Retina (tissue), 1 donor: ENCODE results near the gene TMEM132C.
"Not testable (repeated sequence)": the region's sequence is repeated elsewhere in the genome, so short reads cannot be mapped to it uniquely, and the experiment has no call there.

Experiments
- DNase-seq: peaks from one replicate; pipeline ENCODE4 v3.0.0-alpha.2; 2016

The TMEM132C gene

DNA sequence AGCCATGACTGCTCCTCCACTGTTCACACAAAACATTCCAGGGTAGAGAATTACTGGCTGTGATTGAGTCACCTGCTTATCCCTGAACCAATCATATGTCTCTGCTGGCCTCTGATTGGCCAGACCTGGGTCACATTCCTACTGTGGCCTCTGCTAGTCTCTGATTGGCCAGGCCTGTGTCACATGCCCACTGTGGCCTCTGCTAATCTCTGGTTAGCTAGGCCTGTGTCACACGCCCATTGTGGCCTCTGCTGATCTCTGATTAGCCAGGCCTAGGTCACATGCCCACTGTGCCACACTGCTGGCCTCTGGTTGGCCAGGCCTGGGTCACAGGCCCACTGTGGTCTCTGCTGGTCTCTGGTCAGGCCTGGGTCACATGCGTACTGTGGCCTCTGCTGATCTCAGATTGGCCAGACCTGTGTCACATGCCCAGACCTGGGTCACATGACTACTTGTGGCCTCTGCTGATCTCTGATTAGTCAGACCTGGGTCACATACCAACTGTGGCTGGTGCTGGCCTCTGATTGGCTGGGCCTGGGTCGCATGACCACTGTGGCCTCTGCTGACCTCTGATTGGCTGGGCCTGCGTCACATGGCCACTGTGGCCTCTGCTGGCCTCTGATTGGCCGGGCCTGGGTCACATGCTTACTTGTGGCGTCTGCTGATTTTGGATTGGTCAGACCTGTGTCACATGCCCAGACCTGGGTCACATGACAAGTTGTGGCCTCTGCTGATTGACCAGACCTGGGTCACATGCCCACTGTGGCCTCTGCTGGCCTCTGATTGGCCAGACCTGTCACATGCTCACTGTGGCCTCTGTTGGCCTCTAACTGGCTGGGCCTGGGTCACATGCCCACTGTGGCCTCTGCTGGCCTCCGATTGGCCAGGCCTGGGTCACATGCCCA is 305.2 kb downstream of the TMEM132C start:
- no peak for DNase-seq

DNA sequence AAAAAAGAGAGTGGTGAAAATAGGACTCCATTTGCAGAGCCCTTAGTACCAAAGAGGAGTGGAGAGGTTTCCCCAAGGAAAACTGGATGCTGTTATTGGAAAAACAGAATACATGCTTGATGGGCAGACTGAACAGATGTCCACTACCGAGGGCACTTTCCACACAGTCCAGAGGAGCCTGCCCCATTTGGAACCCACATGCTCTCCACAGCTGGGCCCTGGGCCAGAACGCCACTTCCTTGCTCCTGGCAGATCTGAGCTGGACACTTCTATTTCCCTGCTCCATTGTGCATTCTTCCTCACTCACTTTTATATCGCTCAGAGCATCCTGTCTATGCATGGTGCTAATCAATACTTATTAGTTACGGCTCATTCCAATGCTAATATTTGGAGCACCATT is 306.9 kb downstream of the TMEM132C start:
- DNase-seq: peak; percentile 53

DNA sequence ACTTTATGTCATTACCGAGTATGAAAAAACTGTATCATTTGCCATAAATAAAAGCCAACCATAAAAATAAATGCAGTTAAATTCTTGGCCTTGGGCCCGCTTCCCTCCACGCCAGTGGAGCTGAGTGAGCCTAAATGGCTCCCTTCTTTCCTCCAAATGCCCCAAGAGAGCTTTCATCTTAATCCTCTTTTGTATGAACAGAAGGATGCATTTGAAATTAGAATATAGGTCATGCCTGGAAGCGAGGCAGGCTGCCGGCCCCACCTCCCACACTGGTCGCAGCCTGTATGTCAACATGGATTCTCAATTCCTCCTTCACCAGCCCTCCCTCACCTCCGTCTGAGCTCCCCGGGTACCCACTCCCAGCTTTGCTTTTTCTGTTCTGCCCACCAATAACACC is 311.1 kb downstream of the TMEM132C start:
- peak; percentile 38 for DNase-seq

DNA sequence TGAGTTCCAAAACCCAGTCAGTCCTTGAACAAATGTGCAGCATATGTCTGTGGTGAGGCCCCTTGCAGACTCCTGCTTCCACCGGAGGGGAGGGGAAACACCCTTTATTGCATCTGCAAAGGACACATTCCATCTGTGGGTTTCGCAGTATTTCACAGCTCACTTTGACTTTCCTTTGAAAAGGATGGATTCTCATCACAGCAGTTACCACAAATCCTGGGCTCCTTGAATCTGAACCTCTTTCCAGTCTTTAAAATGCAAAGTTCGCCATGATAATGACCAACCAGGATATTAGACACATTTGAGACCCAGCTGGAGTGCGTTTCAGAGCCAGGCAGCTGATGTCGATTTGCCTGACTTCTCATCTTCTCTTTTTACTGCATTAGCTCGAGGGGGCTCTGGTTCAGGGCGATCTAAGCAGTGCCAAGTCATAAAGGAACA is 314.4 kb downstream of the TMEM132C start:
- no peak for DNase-seq

DNA sequence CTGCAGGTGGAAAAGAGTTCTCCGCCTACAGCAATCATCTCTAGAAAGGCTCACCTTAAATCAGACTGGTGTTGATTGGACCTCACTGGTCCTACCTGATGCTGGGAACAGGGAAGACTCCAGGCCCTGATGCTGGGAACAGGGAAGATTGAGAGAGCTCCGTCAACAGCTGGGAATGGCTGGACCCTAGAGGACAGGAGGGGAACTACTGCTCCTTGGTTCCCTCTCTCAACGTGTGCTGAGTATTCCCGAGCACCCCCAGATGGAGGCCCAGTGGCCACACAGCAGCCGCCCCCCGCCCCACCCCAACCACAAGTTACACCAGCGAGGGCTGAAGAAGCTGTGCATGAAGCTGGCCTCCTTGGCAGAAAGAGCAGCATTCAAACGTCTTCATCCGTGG is 316.5 kb downstream of the TMEM132C start:
- DNase-seq: no peak

DNA sequence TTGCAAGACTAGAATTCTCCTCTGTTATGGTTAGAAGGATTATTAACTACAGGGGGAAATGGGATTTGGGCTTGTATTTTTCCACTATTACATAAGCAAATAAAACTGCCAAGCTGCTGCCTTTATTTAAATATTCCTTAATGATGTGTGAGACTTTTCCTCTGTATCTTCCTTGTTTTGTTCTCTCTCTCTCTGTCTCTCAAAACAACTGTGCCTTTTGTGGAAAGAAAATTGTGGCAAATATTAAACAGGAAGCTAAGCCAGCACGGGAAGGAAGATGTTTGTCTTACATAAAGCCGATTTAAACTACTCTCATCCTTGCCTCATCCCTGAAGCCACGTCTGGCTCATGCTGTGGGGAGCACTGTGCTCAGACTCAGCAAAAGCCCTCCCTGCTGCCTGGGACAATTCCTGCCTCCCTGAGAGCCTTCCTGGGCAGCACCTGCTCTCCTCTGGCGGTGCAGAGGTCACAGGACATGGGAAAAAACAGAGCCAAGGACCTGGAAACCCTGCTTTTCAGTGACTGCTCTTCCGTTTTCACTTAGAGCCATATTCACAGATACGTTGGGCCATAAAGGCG is 319.6 kb downstream of the TMEM132C start:
- no peak for DNase-seq

DNA sequence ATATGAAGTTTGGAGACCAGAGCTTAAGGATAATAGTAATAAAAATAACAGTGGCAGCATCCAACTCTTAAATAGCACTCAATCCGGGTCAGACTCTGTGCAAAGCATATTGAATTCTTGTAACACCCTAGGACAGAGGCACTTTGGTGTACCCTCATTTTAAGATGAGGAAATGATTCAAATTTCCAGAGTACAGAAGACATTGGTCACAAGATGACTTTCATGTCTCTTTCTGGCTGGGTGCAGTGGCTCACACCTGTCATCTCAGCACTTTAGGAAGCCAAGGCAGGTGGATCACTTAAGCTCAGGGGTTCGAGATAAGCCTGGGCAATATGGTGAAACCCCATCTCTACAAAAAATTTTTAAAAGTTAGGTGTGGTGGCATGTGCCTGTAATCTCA is 320.9 kb downstream of the TMEM132C start:
- DNase-seq: no peak

DNA sequence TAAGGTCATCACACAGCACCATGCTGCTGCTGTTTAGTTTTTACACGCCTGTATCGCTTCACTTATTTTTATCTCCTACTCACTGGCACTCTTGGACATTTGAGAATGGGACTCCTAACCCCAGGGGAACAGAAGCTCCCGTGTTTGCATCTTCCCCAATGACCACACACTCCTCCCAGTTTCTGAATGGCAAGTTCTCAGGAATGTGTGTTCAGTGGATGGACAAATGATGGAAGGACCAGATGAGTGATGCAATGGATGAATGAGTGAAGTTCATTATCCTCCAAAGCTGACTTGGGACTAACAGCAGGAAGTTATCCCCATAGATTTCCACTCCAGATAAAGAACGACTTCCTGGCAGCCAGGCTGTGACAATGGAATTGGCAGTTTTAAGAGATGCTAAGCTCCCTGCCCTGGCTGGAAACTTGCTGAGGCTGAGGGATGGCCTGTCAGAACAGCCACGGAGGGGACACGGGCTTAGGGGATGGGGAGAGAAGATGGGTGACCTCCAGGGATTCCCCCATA is 325.3 kb downstream of the TMEM132C start:
- DNase-seq: no peak

DNA sequence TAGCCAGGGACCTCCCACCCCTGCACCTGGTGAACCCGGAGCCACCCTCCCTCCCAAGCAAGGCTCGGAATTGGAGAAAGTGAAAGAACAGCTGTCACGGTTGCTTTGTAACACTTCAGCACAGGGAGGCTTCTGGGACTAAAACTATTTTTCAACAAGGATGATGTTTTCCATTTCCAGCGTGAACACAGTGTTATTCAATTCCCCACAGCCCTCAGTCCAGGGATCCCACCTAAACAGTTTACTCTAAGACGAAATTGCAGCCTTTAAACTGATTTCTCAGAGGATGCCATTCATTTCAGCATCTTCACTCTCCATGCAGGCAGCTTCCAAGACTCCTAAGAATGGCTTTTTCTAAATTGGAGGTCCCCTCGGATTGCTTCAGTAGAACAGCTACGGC is 327.6 kb downstream of the TMEM132C start:
- DNase-seq: no peak

DNA sequence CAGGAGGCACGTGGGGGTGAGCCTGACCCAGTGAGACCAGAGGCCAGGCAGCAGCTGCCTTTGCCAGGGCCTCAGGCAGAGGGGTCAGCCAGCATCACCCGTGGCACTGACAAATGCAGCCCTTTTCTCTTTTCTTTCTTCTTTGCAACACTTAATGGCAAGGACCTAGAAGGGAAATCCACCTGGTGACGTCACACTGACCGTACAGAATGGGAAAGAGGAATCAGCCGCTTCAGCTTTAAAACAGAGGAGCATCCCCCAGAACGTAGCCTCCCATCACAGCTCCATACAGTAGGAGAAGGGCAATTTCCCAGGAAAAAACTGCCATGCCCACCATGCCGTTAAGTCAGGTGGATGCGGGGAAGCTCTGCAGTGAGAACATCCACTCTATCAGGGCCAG is 328.6 kb downstream of the TMEM132C start:
- DNase-seq: no peak

DNA sequence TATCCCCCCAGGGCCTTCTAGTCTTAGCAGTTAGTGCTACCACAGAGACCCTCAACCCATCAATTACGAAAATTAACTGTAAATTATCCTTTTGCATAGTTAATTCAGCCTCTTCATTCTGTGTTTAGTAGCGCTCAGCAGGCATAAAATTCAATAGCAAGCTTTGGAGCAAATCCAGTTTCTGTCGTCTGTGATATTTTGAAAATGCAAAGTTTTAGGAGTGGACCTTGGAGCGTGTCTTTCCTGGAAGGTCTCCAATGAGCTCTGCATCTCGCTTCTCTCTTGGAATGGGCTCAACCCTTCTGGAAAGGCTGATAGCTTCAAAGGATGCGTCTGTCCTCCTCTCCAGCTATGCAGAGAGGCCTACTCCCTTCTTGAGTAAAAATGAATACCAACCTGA is 333.9 kb downstream of the TMEM132C start:
- DNase-seq: no peak

DNA sequence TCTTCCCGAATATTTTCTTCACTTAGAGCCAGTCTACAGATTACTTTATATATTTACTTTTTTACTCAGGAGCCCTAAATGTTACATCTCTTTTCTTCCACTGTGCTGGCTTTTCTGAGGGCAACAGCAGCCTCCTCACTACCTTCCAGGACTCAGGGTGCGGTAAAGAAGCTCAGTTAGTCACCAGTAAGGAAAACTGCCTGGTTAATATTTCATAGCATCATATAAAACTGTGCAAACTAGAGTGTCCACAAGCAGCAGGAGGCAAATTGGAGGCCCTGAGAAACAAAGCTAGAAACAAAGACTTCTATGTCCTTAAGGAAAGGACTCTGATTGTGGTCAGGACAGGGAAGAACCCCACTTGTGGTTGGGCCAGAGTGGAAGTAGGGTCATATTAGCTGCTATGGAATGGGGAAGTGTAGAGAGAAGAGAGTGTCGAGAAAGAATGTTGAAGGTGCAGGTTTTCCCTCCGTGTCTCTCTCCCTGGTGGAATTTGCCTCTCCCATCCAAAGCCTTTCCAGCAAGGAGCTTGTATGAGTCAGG is 336.7 kb downstream of the TMEM132C start:
- no peak for DNase-seq

DNA sequence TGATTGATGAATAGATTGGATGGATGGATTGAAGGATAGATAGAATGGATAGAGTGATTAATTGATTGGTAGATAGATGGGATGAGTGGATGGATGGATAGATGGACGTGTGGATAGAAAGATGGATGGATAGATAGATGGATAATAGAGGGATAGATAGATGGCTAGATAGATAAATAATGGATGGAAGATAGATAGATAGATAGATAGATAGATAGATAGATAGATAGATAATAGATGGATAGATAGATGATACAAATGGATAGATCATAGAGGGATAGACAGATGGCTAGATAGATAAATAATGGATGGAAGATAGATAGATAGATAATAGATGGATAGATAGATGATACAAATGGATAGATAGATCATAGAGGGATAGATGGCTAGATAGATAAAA is 337.2 kb downstream of the TMEM132C start:
- DNase-seq: not testable (repeated sequence)

DNA sequence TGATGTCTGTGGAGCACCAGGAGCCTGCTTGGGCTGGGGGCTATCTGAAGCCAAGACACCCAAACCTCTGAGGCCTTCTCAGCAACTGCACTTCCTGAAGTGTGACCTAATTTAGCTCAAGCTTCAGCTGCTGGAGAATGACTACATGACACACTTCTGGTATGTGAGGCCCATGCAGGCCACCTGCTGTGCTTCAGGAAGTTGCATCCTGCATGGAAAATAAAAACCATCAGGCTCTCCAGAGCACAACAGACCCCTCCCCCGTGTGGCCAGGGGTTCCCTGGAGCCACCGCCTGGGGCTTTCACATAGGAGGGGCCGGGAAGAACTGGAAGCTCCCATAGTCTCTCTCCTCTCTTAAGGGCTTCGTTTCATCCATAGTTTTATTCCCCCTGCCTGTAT is 339.1 kb downstream of the TMEM132C start:
- DNase-seq: no peak

DNA sequence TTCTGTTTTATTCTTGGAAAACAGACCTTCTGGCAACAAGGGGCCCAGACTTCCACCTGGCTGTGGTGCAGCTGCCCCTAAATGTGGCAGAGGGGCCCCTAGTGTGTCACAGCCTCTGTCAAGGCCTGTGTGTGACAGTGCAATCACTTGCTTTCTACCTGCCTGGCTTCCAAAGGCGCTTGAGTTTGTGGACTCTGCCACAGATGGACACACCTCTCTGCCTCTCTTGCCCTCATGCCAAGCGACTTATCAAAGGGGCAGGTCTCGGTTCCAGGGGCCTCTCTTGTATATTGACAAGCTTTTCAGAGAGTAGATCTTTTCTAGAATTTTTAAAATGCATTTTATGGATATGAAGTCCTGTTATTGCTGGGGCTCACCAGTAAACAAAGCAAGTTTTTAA is 339.6 kb downstream of the TMEM132C start:
- DNase-seq: no peak

DNA sequence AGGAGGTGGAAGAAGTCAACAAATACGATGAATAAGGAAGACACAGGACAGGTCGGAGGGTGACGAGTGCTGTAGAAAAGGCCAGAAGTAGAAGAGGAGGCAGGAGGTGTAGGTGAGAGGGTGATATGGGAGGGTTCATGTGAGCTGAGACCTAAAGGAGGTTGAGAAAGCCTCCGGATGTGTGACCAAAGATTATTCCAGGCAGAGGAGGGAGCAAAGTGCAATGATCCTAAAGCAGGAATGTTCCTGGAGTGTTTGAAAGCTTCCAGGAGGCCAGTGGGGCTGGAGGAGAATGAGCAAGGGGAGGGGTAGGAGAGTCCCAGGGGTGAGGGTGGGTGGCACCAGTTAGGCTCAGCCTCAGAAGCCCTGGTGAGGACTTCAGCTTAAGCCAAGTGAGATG is 340.0 kb downstream of the TMEM132C start:
- no peak for DNase-seq

DNA sequence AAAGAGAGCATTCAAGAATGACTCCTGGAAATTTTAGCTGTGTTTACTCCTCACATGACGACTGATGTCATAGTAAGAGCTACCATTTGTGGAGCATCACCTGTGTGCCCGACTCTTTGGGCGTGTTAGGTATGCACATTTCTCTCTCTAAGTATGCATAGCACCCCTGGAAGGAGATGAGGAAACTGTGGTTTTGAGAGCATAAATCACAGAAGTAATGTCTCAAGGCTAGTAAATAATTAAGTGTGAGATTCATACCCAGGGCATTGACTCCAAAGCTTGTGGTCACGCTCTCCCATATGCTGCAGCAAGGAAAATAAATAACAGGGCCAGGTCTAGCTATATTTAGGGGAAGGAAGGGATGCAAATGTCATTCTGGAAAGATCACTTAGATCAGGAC is 340.7 kb downstream of the TMEM132C start:
- DNase-seq: no peak

DNA sequence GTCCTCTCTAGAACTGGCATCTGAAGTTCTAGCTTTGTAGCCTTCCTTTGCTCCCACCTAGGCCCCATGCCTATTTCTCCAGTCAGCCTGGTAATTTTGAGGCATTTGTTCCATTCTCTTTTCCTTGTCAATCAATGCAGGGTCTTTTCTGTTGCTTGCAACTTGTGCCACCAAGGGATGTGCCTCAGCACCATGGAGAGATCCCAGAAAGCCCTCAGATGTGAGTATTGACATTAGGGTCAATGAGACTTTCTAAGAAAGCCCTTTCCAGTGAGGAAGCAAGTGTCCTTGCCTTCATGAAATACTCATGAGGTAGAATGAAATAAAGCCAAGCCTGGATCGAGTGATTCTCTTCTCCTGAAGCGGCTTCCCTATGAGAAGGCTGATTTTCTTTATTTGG is 342.9 kb downstream of the TMEM132C start:
- no peak for DNase-seq

DNA sequence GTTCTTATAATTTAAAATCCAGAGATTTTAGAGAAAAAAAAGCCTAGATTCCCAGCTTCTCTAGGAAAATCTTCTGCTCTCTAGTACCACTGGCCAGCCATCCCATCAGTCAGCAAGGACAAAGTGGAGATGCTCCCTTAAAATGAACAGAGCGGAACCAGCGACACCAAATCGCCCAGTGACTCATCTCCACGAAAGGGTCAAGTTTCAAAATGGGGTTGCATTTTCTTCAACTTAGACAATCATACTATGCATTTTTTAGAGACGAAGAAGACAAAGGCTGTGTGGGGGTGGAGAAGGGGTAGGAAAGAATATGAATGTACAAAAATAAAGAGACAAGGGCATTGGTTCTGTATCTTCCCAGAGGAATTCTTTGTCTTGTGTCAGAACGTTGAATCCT is 344.8 kb downstream of the TMEM132C start:
- no peak for DNase-seq

DNA sequence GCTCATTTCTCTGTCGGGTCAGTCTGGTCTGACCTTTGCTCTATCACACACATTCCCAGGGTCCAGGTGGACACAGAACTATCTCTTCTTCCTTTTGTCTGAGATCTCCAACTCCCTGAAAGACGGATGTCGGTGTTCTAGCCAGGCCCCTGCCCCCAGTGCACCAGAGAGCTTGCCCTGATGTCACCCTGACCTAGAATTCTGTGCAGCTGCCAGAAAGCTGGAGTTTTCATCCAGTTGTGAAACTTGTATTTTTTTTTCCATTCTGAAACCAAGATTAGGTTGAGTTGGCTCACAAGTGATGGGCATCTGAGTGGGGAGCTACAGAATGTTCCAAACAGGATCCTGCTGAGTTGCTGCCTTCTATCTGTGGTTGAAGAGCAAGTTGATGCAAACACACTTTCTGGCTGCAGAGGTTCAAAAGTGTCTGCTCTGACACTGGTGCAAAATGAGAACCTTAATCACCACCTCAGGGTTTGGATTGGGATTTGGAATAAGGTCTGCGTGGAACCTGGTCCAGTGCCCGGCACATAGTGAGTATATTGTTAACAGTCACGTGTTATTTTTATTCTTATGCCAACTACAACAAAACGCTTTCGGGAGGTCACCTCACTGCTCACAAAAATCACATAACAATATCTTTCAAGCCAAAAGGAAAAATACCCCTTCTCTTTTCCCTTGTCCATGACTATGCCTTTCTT is 345.3 kb downstream of the TMEM132C start:
- DNase-seq: no peak

DNA sequence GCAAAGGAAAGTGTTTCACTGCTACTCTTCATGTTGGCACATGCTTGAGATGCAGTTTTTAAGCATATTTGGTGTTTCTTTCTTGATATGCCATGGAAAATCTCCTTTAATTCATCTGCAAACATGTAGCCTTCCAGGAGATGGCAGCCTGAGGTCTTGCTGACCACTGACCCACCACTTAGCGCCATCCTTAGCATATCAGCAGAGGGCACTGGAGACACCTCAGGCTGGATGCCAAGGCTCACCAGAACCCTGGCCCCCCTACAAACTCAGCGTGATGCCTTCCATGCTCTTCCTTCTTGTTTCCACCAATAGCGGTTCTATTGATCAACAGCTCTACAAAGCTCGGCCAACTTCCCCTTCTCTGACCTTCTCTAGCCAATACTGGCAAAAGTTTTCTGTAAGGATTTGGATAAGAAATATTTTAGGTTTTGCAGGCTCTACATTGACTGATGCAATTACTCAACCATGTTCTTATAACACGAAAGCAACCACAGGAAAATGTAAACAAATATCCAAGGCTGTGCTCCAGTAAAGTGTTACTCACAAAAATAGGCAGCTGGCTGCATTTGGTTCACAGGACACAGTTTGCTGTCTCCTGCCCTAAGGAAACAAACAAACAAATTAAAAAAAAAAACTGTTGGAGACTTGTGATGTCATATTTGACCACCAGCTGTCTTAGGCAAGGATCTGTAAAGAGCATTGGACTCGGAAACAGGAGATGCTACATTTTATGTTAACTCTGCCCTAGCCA is 347.0 kb downstream of the TMEM132C start:
- no peak for DNase-seq

DNA sequence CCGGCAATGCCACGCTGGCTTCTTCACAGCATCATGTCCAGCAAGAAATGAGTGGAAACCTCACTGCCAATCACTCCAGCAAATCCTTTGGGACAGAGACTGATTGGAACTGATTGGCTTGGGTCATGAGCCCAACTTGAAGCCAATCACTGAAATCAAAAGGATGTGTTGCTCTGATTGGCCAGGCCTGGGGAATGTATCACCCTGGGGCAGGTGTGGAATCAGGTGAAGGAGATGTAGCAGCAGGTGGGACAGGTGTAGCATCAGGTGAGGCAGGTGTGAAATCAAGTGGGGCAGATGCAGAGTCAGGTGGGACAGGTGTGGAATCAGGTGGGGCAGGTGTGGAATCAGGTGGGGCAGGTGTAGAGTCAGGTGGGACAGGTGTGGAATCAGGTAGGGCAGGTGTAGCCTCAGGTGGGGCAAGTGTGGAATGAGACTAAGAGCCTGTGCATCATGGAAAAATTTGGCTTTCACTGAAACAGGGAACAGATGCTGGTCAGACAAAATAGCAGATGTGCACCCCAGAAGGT is 350.4 kb downstream of the TMEM132C start:
- no peak for DNase-seq
